ENCODE data around the gene WDR70. TPM values are rescaled to one million over a fixed set of nuclear protein-coding genes. Genes with fewer than 3 reads are reported as not detected.
A peak's percentile ranks its signal among the peaks of the same experiment; 100 is the strongest.
"Not testable (repeated sequence)": the region's sequence is repeated elsewhere in the genome, so short reads cannot be mapped to it uniquely, and the experiment has no call there.

WDR70 gene
- total RNA-seq, 8 experiments from 2014 or later: 19.9 to 45.1 (median 28.1) TPM

- no peak for ATAC-seq (replicated peaks in 6 of 8)
- no peak overlapping the region for H3K27ac ChIP-seq
- WGBS, 10 experiments: 69 to 100% (median 100%) methylated on average over 1 of the region's 1 CpG; no CpG with 5 or more reads in 2 of the 10 experiments
- H3K4me3 ChIP-seq: no peak overlapping the region
- no peaks in the 10 kb centered on the region for H3K4me1 ChIP-seq (replicated peaks in 1 of 2)
- in situ Hi-C loops (cut with MboI; ENCODE audit: low pct_unique_long_range_greater_than_20kb in 2 of 9, low sequenced_read_pairs in 9 of 9, unreplicated experiment in 9 of 9): no loop called here
Observed at GRCh38 chr5:37501152-37501551, 122.0 kb downstream of the WDR70 start.

GRCh38 chr5:37506241-37506640, 127.1 kb downstream of the WDR70 start:
- WGBS, 10 experiments: 71 to 100% (median 100%) methylated on average over 1 to 2 of the region's 3 CpGs; no CpG with 5 or more reads in 4 of the 10 experiments
- no peak for ATAC-seq (replicated peaks in 6 of 8)
- in situ Hi-C loops (cut with MboI; ENCODE audit: low pct_unique_long_range_greater_than_20kb in 2 of 9, low sequenced_read_pairs in 9 of 9, unreplicated experiment in 9 of 9): no loop called here
- Histone ChIP-seq H3K4me3 (no peak overlapping the region), H3K4me1 (replicated peaks in 1 of 2) (no peaks in the 10 kb centered on the region), H3K27ac (no peak overlapping the region)

- WGBS, 10 experiments: 33 to 100% (median 86%) methylated on average over 1 to 3 of the region's 5 CpGs; no CpG with 5 or more reads in 3 of the 10 experiments
- no peak for ATAC-seq (replicated peaks in 6 of 8)
- Histone ChIP-seq H3K4me3 (no peak overlapping the region), H3K27ac (no peak overlapping the region), H3K4me1 (replicated peaks in 1 of 2) (no peaks in the 10 kb centered on the region)
- in situ Hi-C loops (cut with MboI; ENCODE audit: low pct_unique_long_range_greater_than_20kb in 2 of 9, low sequenced_read_pairs in 9 of 9, unreplicated experiment in 9 of 9): no loop called here
Observed at GRCh38 chr5:37506722-37507121, 127.6 kb downstream of the WDR70 start.

- Histone ChIP-seq H3K4me1 (replicated peaks in 1 of 2) (no peaks in the 10 kb centered on the region), H3K4me3 (no peak overlapping the region), H3K27ac (no peak overlapping the region)
- in situ Hi-C loops (cut with MboI; ENCODE audit: low pct_unique_long_range_greater_than_20kb in 2 of 9, low sequenced_read_pairs in 9 of 9, unreplicated experiment in 9 of 9): no loop called here
- WGBS, 10 experiments: 50 to 100% (median 100%) methylated on average over 1 of the region's 1 CpG
- peak in 2 of 8 experiments; percentile 53 to 54 for ATAC-seq (replicated peaks in 6 of 8)
Observed at GRCh38 chr5:37511646-37512045, 132.5 kb downstream of the WDR70 start.

GRCh38 chr5:37514946-37515345, 135.8 kb downstream of the WDR70 start:
- H3K4me1 ChIP-seq (replicated peaks in 1 of 2): no peaks in the 10 kb centered on the region
- H3K4me3 ChIP-seq: no peak overlapping the region
- 65 to 100% (median 89%) methylated on average over 1 of the region's 1 CpG; no CpG with 5 or more reads in 3 of the 10 experiments for WGBS, 10 experiments
- in situ Hi-C loops (cut with MboI; ENCODE audit: low pct_unique_long_range_greater_than_20kb in 2 of 9, low sequenced_read_pairs in 9 of 9, unreplicated experiment in 9 of 9): no loop called here
- no peak for ATAC-seq (replicated peaks in 6 of 8)
- H3K27ac ChIP-seq: no peak overlapping the region

GRCh38 chr5:37517686-37518085, 138.6 kb downstream of the WDR70 start:
- WGBS, 10 experiments: 95 to 100% (median 100%) methylated on average over 1 to 3 of the region's 3 CpGs; no CpG with 5 or more reads in 1 of the 10 experiments
- ATAC-seq (replicated peaks in 6 of 8): no peak
- in situ Hi-C loops (cut with MboI; ENCODE audit: low pct_unique_long_range_greater_than_20kb in 2 of 9, low sequenced_read_pairs in 9 of 9, unreplicated experiment in 9 of 9): no loop called here
- H3K4me1 ChIP-seq (replicated peaks in 1 of 2): no peaks in the 10 kb centered on the region
- no peak overlapping the region for H3K27ac ChIP-seq
- no peak overlapping the region for H3K4me3 ChIP-seq

- H3K27ac ChIP-seq; ATAC-seq (replicated peaks in 6 of 8); in situ Hi-C loops (cut with MboI; ENCODE audit: low pct_unique_long_range_greater_than_20kb in 2 of 9, low sequenced_read_pairs in 9 of 9, unreplicated experiment in 9 of 9); H3K4me3 ChIP-seq; H3K4me1 ChIP-seq (replicated peaks in 1 of 2): not testable (repeated sequence)
- WGBS, 10 experiments: 94 to 100% (median 96%) methylated on average over 1 to 5 of the region's 5 CpGs
Observed at GRCh38 chr5:37518356-37518755, 139.2 kb downstream of the WDR70 start.

GRCh38 chr5:37519304-37519703, 140.2 kb downstream of the WDR70 start:
- H3K4me1 ChIP-seq (replicated peaks in 1 of 2): no peaks in the 10 kb centered on the region
- H3K4me3 ChIP-seq: no peak overlapping the region
- no peak overlapping the region for H3K27ac ChIP-seq
- 100% methylated on average over 1 to 4 of the region's 43 CpGs; no CpG with 5 or more reads in 8 of the 10 experiments for WGBS, 10 experiments
- in situ Hi-C loops (cut with MboI; ENCODE audit: low pct_unique_long_range_greater_than_20kb in 2 of 9, low sequenced_read_pairs in 9 of 9, unreplicated experiment in 9 of 9): no loop called here
- ATAC-seq (replicated peaks in 6 of 8): no peak

GRCh38 chr5:37519807-37520206, 140.7 kb downstream of the WDR70 start:
- 80 to 100% (median 96%) methylated on average over 1 of the region's 1 CpG for WGBS, 10 experiments
- ATAC-seq (replicated peaks in 6 of 8): no peak
- in situ Hi-C loops (cut with MboI; ENCODE audit: low pct_unique_long_range_greater_than_20kb in 2 of 9, low sequenced_read_pairs in 9 of 9, unreplicated experiment in 9 of 9): no loop called here
- no peak overlapping the region for H3K4me3 ChIP-seq
- H3K27ac ChIP-seq: no peak overlapping the region
- H3K4me1 ChIP-seq (replicated peaks in 1 of 2): no peaks in the 10 kb centered on the region

GRCh38 chr5:37520811-37521210, 141.7 kb downstream of the WDR70 start:
- 33 to 100% (median 82%) methylated on average over 1 of the region's 1 CpG; no CpG with 5 or more reads in 1 of the 10 experiments for WGBS, 10 experiments
- no peak overlapping the region for H3K27ac ChIP-seq
- no peaks in the 10 kb centered on the region for H3K4me1 ChIP-seq (replicated peaks in 1 of 2)
- no peak for ATAC-seq (replicated peaks in 6 of 8)
- no peak overlapping the region for H3K4me3 ChIP-seq
- in situ Hi-C loops (cut with MboI; ENCODE audit: low pct_unique_long_range_greater_than_20kb in 2 of 9, low sequenced_read_pairs in 9 of 9, unreplicated experiment in 9 of 9): no loop called here

GRCh38 chr5:37532976-37533740, 154.0 kb downstream of the WDR70 start:
- no peak for ATAC-seq (replicated peaks in 6 of 8)
- WGBS, 10 experiments: 89 to 100% (median 100%) methylated on average over 1 to 4 of the region's 13 CpGs; no CpG with 5 or more reads in 4 of the 10 experiments
- H3K4me3 ChIP-seq: no peak overlapping the region
- H3K27ac ChIP-seq: no peak overlapping the region
- H3K4me1 ChIP-seq (replicated peaks in 1 of 2): no peaks in the 10 kb centered on the region
- in situ Hi-C loops (cut with MboI; ENCODE audit: low pct_unique_long_range_greater_than_20kb in 2 of 9, low sequenced_read_pairs in 9 of 9, unreplicated experiment in 9 of 9): no loop called here

GRCh38 chr5:37533851-37534250, 154.7 kb downstream of the WDR70 start:
- H3K27ac ChIP-seq: no peak overlapping the region
- in situ Hi-C loops (cut with MboI; ENCODE audit: low pct_unique_long_range_greater_than_20kb in 2 of 9, low sequenced_read_pairs in 9 of 9, unreplicated experiment in 9 of 9): no loop called here
- no peaks in the 10 kb centered on the region for H3K4me1 ChIP-seq (replicated peaks in 1 of 2)
- H3K4me3 ChIP-seq: no peak overlapping the region
- WGBS, 10 experiments: 80 to 100% (median 100%) methylated on average over 1 to 4 of the region's 6 CpGs; no CpG with 5 or more reads in 3 of the 10 experiments
- ATAC-seq (replicated peaks in 6 of 8): peak in 2 of 8 experiments; percentile 54 to 70

- Histone ChIP-seq H3K27ac (no peak overlapping the region), H3K4me1 (replicated peaks in 1 of 2) (peaks cover 0 to 3% of the 10 kb centered on the region in 2 donors), H3K4me3 (no peak overlapping the region)
- in situ Hi-C loops (cut with MboI; ENCODE audit: low pct_unique_long_range_greater_than_20kb in 2 of 9, low sequenced_read_pairs in 9 of 9, unreplicated experiment in 9 of 9): no loop called here
- WGBS, 10 experiments: 83 to 100% (median 94%) methylated on average over 1 to 3 of the region's 3 CpGs; no CpG with 5 or more reads in 2 of the 10 experiments
- ATAC-seq (replicated peaks in 6 of 8): no peak
Observed at GRCh38 chr5:37539459-37539858, 160.3 kb downstream of the WDR70 start.

- no peak overlapping the region for H3K4me3 ChIP-seq
- peaks cover 0 to 3% of the 10 kb centered on the region in 2 donors for H3K4me1 ChIP-seq (replicated peaks in 1 of 2)
- in situ Hi-C loops (cut with MboI; ENCODE audit: low pct_unique_long_range_greater_than_20kb in 2 of 9, low sequenced_read_pairs in 9 of 9, unreplicated experiment in 9 of 9): no loop called here
- H3K27ac ChIP-seq: no peak overlapping the region
- ATAC-seq (replicated peaks in 6 of 8): no peak
- 88 to 100% (median 100%) methylated on average over 1 of the region's 1 CpG; no CpG with 5 or more reads in 2 of the 10 experiments for WGBS, 10 experiments
Observed at GRCh38 chr5:37543216-37543615, 164.1 kb downstream of the WDR70 start.
